WTC11 (cell line): Measurements from ENCODE around the gene ZPBP. TPM values are rescaled to one million over a fixed set of nuclear protein-coding genes. Genes with fewer than 3 reads are reported as not detected.

ENCODE experiments used
- ATAC-seq: fragments of 200-7000 bp; cut with Tn5 transposase; 2 replicates; pipeline ENCODE4 v1.10.0; 2021; ENCODE audit warnings: mild to moderate bottlenecking, moderate library complexity
- CTCF ChIA-PET: fragments of 300-600 bp; sonication (Branson Sonifier 250); formaldehyde crosslinking; loops from one replicate; lab custom pipeline; 2021; ENCODE audit warnings: antibody characterized with exemption; lab: Charles Lee
- POLR2A ChIA-PET: fragments of 350-600 bp; sonication (Branson Sonifier 250); formaldehyde crosslinking; loops from one replicate; lab custom pipeline; 2021; ENCODE audit warnings: antibody characterized with exemption; lab: Charles Lee
- DNase-seq: peaks from one replicate; pipeline ENCODE4 v3.0.0; 2021; ENCODE audit warnings: low spot score
- H3K27ac Mint-ChIP-seq: 2 replicates; pipeline ENCODE4 v1.8.0; 2021; ENCODE audit warnings: mixed read lengths
- H3K27me3 Mint-ChIP-seq: 2 replicates; pipeline ENCODE4 v1.8.0; 2021; ENCODE audit warnings: low read depth, mild to moderate bottlenecking, moderate library complexity, mixed read lengths
- H3K36me3 Mint-ChIP-seq: 2 replicates; pipeline ENCODE4 v1.8.0; 2021; ENCODE audit warnings: mixed read lengths
- H3K4me1 Mint-ChIP-seq: 2 replicates; pipeline ENCODE4 v1.8.0; 2022; ENCODE audit warnings: mixed read lengths
- H3K4me3 Mint-ChIP-seq: 2 replicates; pipeline ENCODE4 v1.8.0; 2021; ENCODE audit warnings: mild to moderate bottlenecking, moderate library complexity, mixed read lengths
- H3K9me3 Mint-ChIP-seq: 2 replicates; pipeline ENCODE4 v1.8.0; 2021; ENCODE audit warnings: mixed read lengths
- AR ChIP-seq: fragments of 250-450 bp; sonication (Bioruptor Pico); IDR thresholded peaks from 2 replicates; pipeline ENCODE4 v1.9.0; 2021; ENCODE audit warnings: mild to moderate bottlenecking
- CREM ChIP-seq: sonication (generic); formaldehyde crosslinking; IDR thresholded peaks from 2 replicates; pipeline ENCODE4 v1.8.1; 2022; ENCODE audit warnings: mild to moderate bottlenecking, missing genetic modification reagents, moderate library complexity
- ELF4 ChIP-seq: sonication (generic); formaldehyde crosslinking; IDR thresholded peaks from 2 replicates; pipeline ENCODE4 v1.8.1; 2022; ENCODE audit warnings: low read depth, mild to moderate bottlenecking, moderate library complexity, missing genetic modification reagents
- ERG ChIP-seq: fragments of 250-450 bp; sonication (Bioruptor Pico); IDR thresholded peaks from 2 replicates; pipeline ENCODE4 v1.8.0; 2021; ENCODE audit warnings: mild to moderate bottlenecking
- GRHL2 ChIP-seq: fragments of 250-450 bp; sonication (Bioruptor Pico); IDR thresholded peaks from 2 replicates; pipeline ENCODE4 v1.8.0; 2022; ENCODE audit warnings: mild to moderate bottlenecking, moderate library complexity; ENCODE audit not compliant: insufficient replicate concordance, severe bottlenecking
- GTF2I ChIP-seq: fragments of 250-450 bp; sonication (Bioruptor Pico); conservative IDR thresholded peaks from 2 replicates; pipeline ENCODE4 v1.4.0; 2021; ENCODE audit warnings: mild to moderate bottlenecking
- HMGA2 ChIP-seq: fragments of 250-450 bp; sonication (Bioruptor Pico); IDR thresholded peaks from 2 replicates; pipeline ENCODE4 v1.4.0; 2021; ENCODE audit warnings: mild to moderate bottlenecking, moderate library complexity
- IRF2 ChIP-seq: sonication (generic); formaldehyde crosslinking; IDR thresholded peaks from 2 replicates; pipeline ENCODE4 v1.8.0; 2022; ENCODE audit warnings: low read depth, missing genetic modification reagents, borderline replicate concordance
- JAZF1 ChIP-seq: fragments of 250-450 bp; sonication (Bioruptor Pico); IDR thresholded peaks from 2 replicates; pipeline ENCODE4 v1.9.0; 2021; ENCODE audit warnings: moderate library complexity, mild to moderate bottlenecking, inconsistent platforms
- KAT7 ChIP-seq: sonication (generic); formaldehyde crosslinking; IDR thresholded peaks from 2 replicates; pipeline ENCODE4 v1.8.1; 2023; ENCODE audit warnings: missing genetic modification reagents, mild to moderate bottlenecking, borderline replicate concordance
- NR2C2 ChIP-seq: sonication (generic); formaldehyde crosslinking; IDR thresholded peaks from 2 replicates; pipeline ENCODE4 v1.8.0; 2022; ENCODE audit warnings: mild to moderate bottlenecking, missing genetic modification reagents
- NR3C1 ChIP-seq: sonication (generic); formaldehyde crosslinking; conservative IDR thresholded peaks from 2 replicates; pipeline ENCODE4 v1.8.1; 2023; ENCODE audit warnings: low read depth, mild to moderate bottlenecking, missing genetic modification reagents
- OVOL2 ChIP-seq: fragments of 250-450 bp; sonication (Bioruptor Pico); IDR thresholded peaks from 2 replicates; pipeline ENCODE4 v1.9.0; 2021; ENCODE audit warnings: mild to moderate bottlenecking, borderline replicate concordance
- RELA ChIP-seq: sonication (generic); formaldehyde crosslinking; IDR thresholded peaks from 2 replicates; pipeline ENCODE4 v1.8.1; 2022; ENCODE audit warnings: missing genetic modification reagents, mild to moderate bottlenecking, borderline replicate concordance
- RORB ChIP-seq: fragments of 250-450 bp; sonication (Bioruptor Pico); IDR thresholded peaks from 2 replicates; pipeline ENCODE4 v1.9.0; 2021; ENCODE audit warnings: mild to moderate bottlenecking
- SMAD3 ChIP-seq: sonication (generic); formaldehyde crosslinking; IDR thresholded peaks from 2 replicates; pipeline ENCODE4 v1.8.0; 2022; ENCODE audit warnings: missing genetic modification reagents, mild to moderate bottlenecking, borderline replicate concordance
- SMAD4 ChIP-seq: sonication (generic); formaldehyde crosslinking; IDR thresholded peaks from 2 replicates; pipeline ENCODE4 v1.8.0; 2022; ENCODE audit warnings: mild to moderate bottlenecking, missing genetic modification reagents
- TCF7 ChIP-seq: sonication (generic); formaldehyde crosslinking; IDR thresholded peaks from 2 replicates; pipeline ENCODE4 v1.8.0; 2022; ENCODE audit warnings: mild to moderate bottlenecking, low read depth, missing genetic modification reagents, moderate library complexity
- ZNF425 ChIP-seq: fragments of 250-450 bp; sonication (Bioruptor Pico); conservative IDR thresholded peaks from 2 replicates; pipeline ENCODE4 v1.9.0; 2021; ENCODE audit warnings: mild to moderate bottlenecking
- total RNA-seq: library from RNA; stranded (reverse); gene quantifications from 3 replicates; pipeline ENCODE4 v1.2.3, GENCODE V29; 2021
- TF ChIP-seq, protein P1 (sequence below): sonication (generic); formaldehyde crosslinking; conservative IDR thresholded peaks from 2 replicates; pipeline ENCODE4 v1.8.1; 2022; ENCODE audit warnings: mild to moderate bottlenecking, missing genetic modification reagents
- TF ChIP-seq, protein P2 (sequence below): sonication (generic); formaldehyde crosslinking; IDR thresholded peaks from 2 replicates; pipeline ENCODE4 v1.8.1; 2022; ENCODE audit warnings: low read depth, missing genetic modification reagents, borderline replicate concordance

The ZPBP gene
- total RNA-seq, 1 experiment from 2014 or later: not detected

DNA sequence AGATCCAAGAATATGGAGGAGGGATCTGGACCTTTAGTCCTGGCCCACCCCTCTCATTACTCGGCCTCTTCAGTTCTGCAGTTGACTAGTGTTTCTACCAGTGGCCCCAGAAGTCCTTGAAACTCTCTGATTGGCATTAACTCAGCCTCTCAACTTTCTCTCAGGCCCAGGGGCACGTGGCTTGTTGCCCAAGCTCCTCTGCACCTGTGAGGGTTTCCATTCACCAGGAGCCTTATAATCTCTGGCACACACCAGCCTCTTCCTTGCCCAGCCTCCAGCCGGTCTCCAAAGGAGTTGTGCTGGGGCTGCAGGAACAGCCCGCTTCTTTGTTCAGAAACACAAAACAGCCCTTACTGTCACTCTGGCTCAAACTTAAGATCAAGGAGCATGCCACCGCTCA lies 47.6 kb upstream of the ZPBP start:
- Mint-ChIP-seq H3K27me3 (no peaks in the 10 kb centered on the region), H3K27ac (no peak overlapping the region), H3K4me1 (no peaks in the 10 kb centered on the region), H3K9me3 (peaks cover 5% of the 10 kb centered on the region), H3K36me3 (no peaks in the 10 kb centered on the region), H3K4me3 (no peak overlapping the region)
- POLR2A ChIA-PET: no interaction called here
- CTCF ChIA-PET: no interaction called here
- DNase-seq: no peak
- no peak for TF ChIP-seq CREM
- no peak for TF ChIP-seq HMGA2 (CRISPR knock-in tag)
- no peak for TF ChIP-seq ZNF425 (CRISPR knock-in tag)
- TF ChIP-seq GTF2I (CRISPR knock-in tag): no peak
- TF ChIP-seq KAT7 (CRISPR knock-in tag): no peak
- TF ChIP-seq OVOL2 (CRISPR knock-in tag): no peak
- no peak for TF ChIP-seq SMAD3 (CRISPR knock-in tag)
- TF ChIP-seq NR2C2: no peak
- TF ChIP-seq RORB (CRISPR knock-in tag): no peak
- TF ChIP-seq TCF7 (CRISPR knock-in tag): no peak
- no peak for TF ChIP-seq ELF4 (CRISPR knock-in tag)
- TF ChIP-seq, protein P1, sequence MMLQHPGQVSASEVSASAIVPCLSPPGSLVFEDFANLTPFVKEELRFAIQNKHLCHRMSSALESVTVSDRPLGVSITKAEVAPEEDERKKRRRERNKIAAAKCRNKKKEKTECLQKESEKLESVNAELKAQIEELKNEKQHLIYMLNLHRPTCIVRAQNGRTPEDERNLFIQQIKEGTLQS: no peak
- TF ChIP-seq RELA: no peak
- no peak for TF ChIP-seq AR
- TF ChIP-seq GRHL2 (CRISPR knock-in tag): no peak
- TF ChIP-seq JAZF1 (CRISPR knock-in tag): no peak
- no peak for TF ChIP-seq ERG (CRISPR knock-in tag)
- no peak for TF ChIP-seq IRF2
- TF ChIP-seq, all 79 proteins: peak for 0
- no peak for ATAC-seq

DNA sequence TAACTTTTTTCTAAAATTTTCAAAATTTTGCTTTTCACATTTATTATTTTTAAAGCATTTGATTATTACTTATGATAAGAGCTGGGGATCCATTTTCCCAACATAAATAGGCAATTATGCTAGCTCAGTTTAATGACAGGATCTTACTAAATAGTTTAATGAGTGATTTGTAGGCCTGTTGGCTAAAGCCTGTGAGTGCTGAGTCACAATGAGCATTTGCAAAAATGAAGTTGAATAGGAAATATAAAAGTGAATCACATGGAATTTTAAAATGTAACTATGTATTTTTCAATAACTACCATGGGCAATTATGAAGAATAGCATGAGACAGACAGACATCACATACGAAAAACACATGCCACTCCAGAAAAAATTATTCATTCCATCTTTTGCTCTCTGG lies 45.1 kb upstream of the ZPBP start:
- POLR2A ChIA-PET: no interaction called here
- no peaks in the 10 kb centered on the region for H3K36me3 Mint-ChIP-seq
- ATAC-seq: no peak
- CTCF ChIA-PET: no interaction called here
- DNase-seq: no peak
- H3K4me1 Mint-ChIP-seq: no peaks in the 10 kb centered on the region
- H3K9me3 Mint-ChIP-seq: peaks cover 5% of the 10 kb centered on the region
- H3K27me3 Mint-ChIP-seq: no peaks in the 10 kb centered on the region
- no peak overlapping the region for H3K4me3 Mint-ChIP-seq
- H3K27ac Mint-ChIP-seq: no peak overlapping the region
- TF ChIP-seq ERG (CRISPR knock-in tag) (no peak), AR (no peak), NR3C1 (CRISPR knock-in tag) (no peak), GRHL2 (CRISPR knock-in tag) (no peak), SMAD4 (CRISPR knock-in tag) (no peak), ZNF425 (CRISPR knock-in tag) (no peak)
- TF ChIP-seq, protein P2, sequence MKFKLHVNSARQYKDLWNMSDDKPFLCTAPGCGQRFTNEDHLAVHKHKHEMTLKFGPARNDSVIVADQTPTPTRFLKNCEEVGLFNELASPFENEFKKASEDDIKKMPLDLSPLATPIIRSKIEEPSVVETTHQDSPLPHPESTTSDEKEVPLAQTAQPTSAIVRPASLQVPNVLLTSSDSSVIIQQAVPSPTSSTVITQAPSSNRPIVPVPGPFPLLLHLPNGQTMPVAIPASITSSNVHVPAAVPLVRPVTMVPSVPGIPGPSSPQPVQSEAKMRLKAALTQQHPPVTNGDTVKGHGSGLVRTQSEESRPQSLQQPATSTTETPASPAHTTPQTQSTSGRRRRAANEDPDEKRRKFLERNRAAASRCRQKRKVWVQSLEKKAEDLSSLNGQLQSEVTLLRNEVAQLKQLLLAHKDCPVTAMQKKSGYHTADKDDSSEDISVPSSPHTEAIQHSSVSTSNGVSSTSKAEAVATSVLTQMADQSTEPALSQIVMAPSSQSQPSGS: no peak
